Activated naive CD8-positive, alpha-beta T cell treated with anti-CD3 and anti-CD28 coated beads for 36 hours (primary cell): Measurements from ENCODE around the gene SLIT1. TPM values are rescaled to one million over a fixed set of nuclear protein-coding genes. Genes with fewer than 3 reads are reported as not detected.

ENCODE experiments used
- DNase-seq: peaks from one replicate; pipeline ENCODE4 v3.0.0; 2021
- H3K27ac Mint-ChIP-seq: one replicate; pipeline ENCODE4 v1.8.0; 2022; ENCODE audit warnings: mild to moderate bottlenecking, moderate library complexity, mixed read lengths
- H3K27me3 Mint-ChIP-seq: one replicate; pipeline ENCODE4 v1.8.0; 2022; ENCODE audit warnings: mild to moderate bottlenecking, mixed read lengths
- H3K36me3 Mint-ChIP-seq: one replicate; pipeline ENCODE4 v1.8.0; 2021; ENCODE audit warnings: mild to moderate bottlenecking, mixed read lengths
- H3K4me1 Mint-ChIP-seq: one replicate; pipeline ENCODE4 v1.8.0; 2021; ENCODE audit warnings: mixed read lengths
- H3K4me3 Mint-ChIP-seq: one replicate; pipeline ENCODE4 v1.8.0; 2022; ENCODE audit warnings: mild to moderate bottlenecking, moderate library complexity, mixed read lengths
- H3K9me3 Mint-ChIP-seq: one replicate; pipeline ENCODE4 v1.8.0; 2022; ENCODE audit warnings: mixed read lengths
- total RNA-seq, 2 experiments: library from RNA; stranded (reverse); gene quantifications; one replicate each; pipeline ENCODE4 v1.2.3, GENCODE V29; 2021

The SLIT1 gene
- total RNA-seq: under 1 TPM; 0.08 to 0.27 TPM

- H3K4me1 Mint-ChIP-seq: peaks cover 3% of the 10 kb centered on the region
- H3K27ac Mint-ChIP-seq: no peak within 1 kb of the TSS
- H3K27me3 Mint-ChIP-seq: peaks cover 67% of the 10 kb centered on the region
- peak; percentile 26 for DNase-seq
- H3K9me3 Mint-ChIP-seq: no peaks in the 10 kb centered on the region
- peak within 1 kb of the TSS; percentile 47 for H3K4me3 Mint-ChIP-seq
- no peaks in the 10 kb centered on the region for H3K36me3 Mint-ChIP-seq
Observed at GRCh38 chr10:97185326-97186058, at the start of gene SLIT1. TSS of gene SLIT1 (minus strand) at chr10:97185959. CDS start at chr10:97185674, 285 bp downstream.

- no peak for DNase-seq
- H3K9me3 Mint-ChIP-seq: no peaks in the 10 kb centered on the region
Observed at GRCh38 chr10:97235353-97235752, 49.6 kb upstream of the SLIT1 start.

GRCh38 chr10:97234400-97234799 lies 48.6 kb upstream of the SLIT1 start:
- DNase-seq: no peak
- H3K27ac Mint-ChIP-seq: no peak overlapping the region
- H3K9me3 Mint-ChIP-seq: no peaks in the 10 kb centered on the region
- H3K4me1 Mint-ChIP-seq: peaks cover 5% of the 10 kb centered on the region
- no peak overlapping the region for H3K4me3 Mint-ChIP-seq
- H3K36me3 Mint-ChIP-seq: peaks cover 8% of the 10 kb centered on the region
- no peaks in the 10 kb centered on the region for H3K27me3 Mint-ChIP-seq

More at GRCh38 chr10:97235353-97235752, 49.6 kb upstream of the SLIT1 start:
- H3K27ac Mint-ChIP-seq: no peak overlapping the region
- H3K27me3 Mint-ChIP-seq: no peaks in the 10 kb centered on the region
- H3K4me3 Mint-ChIP-seq: no peak overlapping the region
- H3K4me1 Mint-ChIP-seq: peaks cover 2% of the 10 kb centered on the region
- peaks cover 8% of the 10 kb centered on the region for H3K36me3 Mint-ChIP-seq

GRCh38 chr10:97230146-97230545 lies 44.4 kb upstream of the SLIT1 start:
- peaks cover 10% of the 10 kb centered on the region for H3K36me3 Mint-ChIP-seq
- no peak overlapping the region for H3K4me3 Mint-ChIP-seq
- H3K9me3 Mint-ChIP-seq: no peaks in the 10 kb centered on the region
- H3K27me3 Mint-ChIP-seq: no peaks in the 10 kb centered on the region
- peak overlapping the region; percentile 8 for H3K27ac Mint-ChIP-seq
- peaks cover 5% of the 10 kb centered on the region for H3K4me1 Mint-ChIP-seq
- DNase-seq: no peak

- Mint-ChIP-seq H3K36me3 (peaks cover 10% of the 10 kb centered on the region), H3K4me3 (no peak overlapping the region), H3K27ac (no peak overlapping the region), H3K4me1 (peaks cover 5% of the 10 kb centered on the region), H3K9me3 (no peaks in the 10 kb centered on the region), H3K27me3 (no peaks in the 10 kb centered on the region)
- no peak for DNase-seq
Observed at GRCh38 chr10:97229322-97230015, 43.7 kb upstream of the SLIT1 start.

GRCh38 chr10:97228775-97229157 lies 43.0 kb upstream of the SLIT1 start:
- H3K27me3 Mint-ChIP-seq: no peaks in the 10 kb centered on the region
- no peaks in the 10 kb centered on the region for H3K9me3 Mint-ChIP-seq
- peaks cover 5% of the 10 kb centered on the region for H3K4me1 Mint-ChIP-seq
- H3K4me3 Mint-ChIP-seq: no peak overlapping the region
- no peak overlapping the region for H3K27ac Mint-ChIP-seq
- H3K36me3 Mint-ChIP-seq: peaks cover 11% of the 10 kb centered on the region
- DNase-seq: no peak

- H3K4me3 Mint-ChIP-seq: no peak overlapping the region
- no peaks in the 10 kb centered on the region for H3K27me3 Mint-ChIP-seq
- peaks cover 8% of the 10 kb centered on the region for H3K36me3 Mint-ChIP-seq
Observed at GRCh38 chr10:97228130-97228774, 42.5 kb upstream of the SLIT1 start.

GRCh38 chr10:97226398-97226797 lies 40.6 kb upstream of the SLIT1 start:
- no peak for DNase-seq
- no peak overlapping the region for H3K27ac Mint-ChIP-seq
- H3K4me1 Mint-ChIP-seq: peaks cover 5% of the 10 kb centered on the region
- no peaks in the 10 kb centered on the region for H3K9me3 Mint-ChIP-seq
- peaks cover 6% of the 10 kb centered on the region for H3K36me3 Mint-ChIP-seq
- H3K27me3 Mint-ChIP-seq: no peaks in the 10 kb centered on the region
- H3K4me3 Mint-ChIP-seq: no peak overlapping the region

More at GRCh38 chr10:97228130-97228774, 42.5 kb upstream of the SLIT1 start:
- peaks cover 5% of the 10 kb centered on the region for H3K4me1 Mint-ChIP-seq
- H3K27ac Mint-ChIP-seq: no peak overlapping the region
- DNase-seq: no peak
- H3K9me3 Mint-ChIP-seq: no peaks in the 10 kb centered on the region

GRCh38 chr10:97224483-97225435 lies 39.0 kb upstream of the SLIT1 start:
- Mint-ChIP-seq H3K9me3 (no peaks in the 10 kb centered on the region), H3K4me3 (no peak overlapping the region), H3K27ac (no peak overlapping the region), H3K4me1 (no peaks in the 10 kb centered on the region), H3K36me3 (peaks cover 9% of the 10 kb centered on the region), H3K27me3 (no peaks in the 10 kb centered on the region)
- no peak for DNase-seq

- H3K27ac Mint-ChIP-seq: no peak overlapping the region
- H3K9me3 Mint-ChIP-seq: no peaks in the 10 kb centered on the region
- H3K4me3 Mint-ChIP-seq: no peak overlapping the region
- H3K36me3 Mint-ChIP-seq: peaks cover 12% of the 10 kb centered on the region
- DNase-seq: no peak
- H3K4me1 Mint-ChIP-seq: peaks cover 13% of the 10 kb centered on the region
- H3K27me3 Mint-ChIP-seq: no peaks in the 10 kb centered on the region
Observed at GRCh38 chr10:97222326-97222961, 36.7 kb upstream of the SLIT1 start.

- Mint-ChIP-seq H3K27ac (no peak overlapping the region), H3K4me3 (no peak overlapping the region), H3K36me3 (peaks cover 11% of the 10 kb centered on the region), H3K4me1 (peaks cover 22% of the 10 kb centered on the region), H3K27me3 (no peaks in the 10 kb centered on the region), H3K9me3 (no peaks in the 10 kb centered on the region)
- no peak for DNase-seq
Observed at GRCh38 chr10:97220355-97220754, 34.6 kb upstream of the SLIT1 start.

- H3K27me3 Mint-ChIP-seq: no peaks in the 10 kb centered on the region
- H3K36me3 Mint-ChIP-seq: peaks cover 9% of the 10 kb centered on the region
- no peaks in the 10 kb centered on the region for H3K9me3 Mint-ChIP-seq
- DNase-seq: no peak
- peak overlapping the region; percentile 85 for H3K27ac Mint-ChIP-seq
- peaks cover 22% of the 10 kb centered on the region for H3K4me1 Mint-ChIP-seq
- no peak overlapping the region for H3K4me3 Mint-ChIP-seq
Observed at GRCh38 chr10:97217299-97217698, 31.5 kb upstream of the SLIT1 start.

GRCh38 chr10:97215619-97216260 lies 30.0 kb upstream of the SLIT1 start:
- Mint-ChIP-seq H3K36me3 (peaks cover 9% of the 10 kb centered on the region), H3K27me3 (peaks cover under 1% of the 10 kb centered on the region), H3K4me1 (peaks cover 22% of the 10 kb centered on the region), H3K9me3 (no peaks in the 10 kb centered on the region), H3K4me3 (no peak overlapping the region), H3K27ac (no peak overlapping the region)
- no peak for DNase-seq

GRCh38 chr10:97213431-97213830 lies 27.7 kb upstream of the SLIT1 start:
- Mint-ChIP-seq H3K36me3 (no peaks in the 10 kb centered on the region), H3K9me3 (no peaks in the 10 kb centered on the region), H3K4me1 (peaks cover 17% of the 10 kb centered on the region), H3K4me3 (no peak overlapping the region), H3K27ac (no peak overlapping the region), H3K27me3 (peaks cover 7% of the 10 kb centered on the region)
- DNase-seq: no peak
